HFF-Myc (cell line): ENCODE measurements around the gene SORT1.

ENCODE experiments used
- DNase-seq: peaks from one replicate; pipeline ENCODE4 v3.0.0-alpha.2; 2011; ENCODE audit warnings: low read depth; ENCODE audit errors: extremely low read depth
- H3K4me3 ChIP-seq: replicated peaks from 2 replicates; pipeline ENCODE4 v1.5.1; 2011; ENCODE audit warnings: low read depth, mild to moderate bottlenecking, control low read depth, low read length
- CTCF ChIP-seq: IDR thresholded peaks from 2 replicates; pipeline ENCODE4 v1.5.1; 2012; ENCODE audit warnings: mild to moderate bottlenecking, low read depth, low read length, control low read depth; ENCODE audit errors: missing control alignments

Gene SORT1

GRCh38 chr1:109388208-109388711, 9.5 kb downstream of the SORT1 start:
- no peak for TF ChIP-seq CTCF
- no peak overlapping the region for H3K4me3 ChIP-seq
- DNase-seq, result no peak

- TF ChIP-seq CTCF, result no peak
- H3K4me3 ChIP-seq, result no peak overlapping the region
- no peak for DNase-seq
These were observed 11.5 kb downstream of the SORT1 start for GRCh38 chr1:109386054-109386717.

GRCh38 chr1:109385417-109385816, 12.3 kb downstream of the SORT1 start:
- no peak overlapping the region for H3K4me3 ChIP-seq
- no peak for DNase-seq
- TF ChIP-seq CTCF, result no peak

- no peak for TF ChIP-seq CTCF
- DNase-seq, result no peak
- H3K4me3 ChIP-seq, result no peak overlapping the region
These were observed 13.9 kb downstream of the SORT1 start for GRCh38 chr1:109383854-109384253.

- no peak for TF ChIP-seq CTCF
- no peak for DNase-seq
- H3K4me3 ChIP-seq, result no peak overlapping the region
These were observed 14.5 kb downstream of the SORT1 start for GRCh38 chr1:109383087-109383779.

- TF ChIP-seq CTCF, result no peak
- no peak overlapping the region for H3K4me3 ChIP-seq
- DNase-seq, result no peak
These were observed 16.1 kb downstream of the SORT1 start for GRCh38 chr1:109381573-109381972.
